Loucy (cell line): Measurements from ENCODE around the gene CSN2.

Experiments
- H2AFZ ChIP-seq: fragments of 200-600 bp; sonication (generic); 2 replicates; pipeline ENCODE4 v1.6.0; 2016; ENCODE audit warnings: antibody characterized with exemption, mild to moderate bottlenecking, low read length, moderate library complexity
- H3F3A ChIP-seq: fragments of 200-600 bp; 2 replicates; pipeline ENCODE4 v1.6.0; 2016; ENCODE audit warnings: antibody characterized with exemption, low read depth, mild to moderate bottlenecking
- H3K27me3 ChIP-seq: fragments of 200-600 bp; sonication (generic); 2 replicates; pipeline ENCODE4 v1.6.1; 2014; ENCODE audit warnings: low read length, mild to moderate bottlenecking; ENCODE audit not compliant: insufficient read depth, poor library complexity, severe bottlenecking
- H3K36me3 ChIP-seq: fragments of 200-600 bp; sonication (generic); 2 replicates; pipeline ENCODE4 v1.6.1; 2016; ENCODE audit warnings: low read length; ENCODE audit not compliant: insufficient read depth
- H3K4me1 ChIP-seq: fragments of 200-600 bp; sonication (generic); 2 replicates; pipeline ENCODE4 v1.5.1; 2014; ENCODE audit warnings: low read length, mild to moderate bottlenecking; ENCODE audit not compliant: insufficient read depth, poor library complexity, severe bottlenecking
- H3K4me2 ChIP-seq: fragments of 200-600 bp; sonication (generic); 2 replicates; pipeline ENCODE4 v1.6.0; 2014; ENCODE audit warnings: antibody characterized with exemption, low read length, low read depth, mild to moderate bottlenecking; ENCODE audit not compliant: poor library complexity, severe bottlenecking
- H3K4me3 ChIP-seq: fragments of 200-600 bp; sonication (generic); 2 replicates; pipeline ENCODE4 v1.5.1; 2014; ENCODE audit warnings: low read length, mild to moderate bottlenecking, mixed read lengths; ENCODE audit not compliant: poor library complexity, severe bottlenecking
- H3K79me2 ChIP-seq: fragments of 200-600 bp; sonication (generic); 2 replicates; pipeline ENCODE4 v1.6.1; 2014; ENCODE audit warnings: low read length; ENCODE audit not compliant: insufficient read depth
- H3K9ac ChIP-seq: fragments of 200-600 bp; sonication (generic); 2 replicates; pipeline ENCODE4 v1.6.0; 2014; ENCODE audit warnings: mild to moderate bottlenecking, low read depth, low read length, moderate library complexity; ENCODE audit not compliant: poor library complexity, severe bottlenecking
- H3K9me2 ChIP-seq: fragments of 200-600 bp; sonication (generic); replicated peaks from 2 replicates; pipeline ENCODE4 v1.6.1; 2016; ENCODE audit warnings: low read depth, low read length, mixed read lengths
- H3K9me3 ChIP-seq: fragments of 200-600 bp; sonication (generic); 2 replicates; pipeline ENCODE4 v1.6.1; 2014; ENCODE audit warnings: mild to moderate bottlenecking, antibody characterized with exemption, low read length, low read depth; ENCODE audit not compliant: insufficient read depth
- H4K20me1 ChIP-seq: fragments of 200-600 bp; sonication (generic); 2 replicates; pipeline ENCODE4 v1.6.0; 2014; ENCODE audit warnings: antibody characterized with exemption, low read length, mild to moderate bottlenecking; ENCODE audit not compliant: insufficient read depth, poor library complexity, severe bottlenecking
- CTCF ChIP-seq: fragments of 200-600 bp; sonication (generic); conservative IDR thresholded peaks from 2 replicates; pipeline ENCODE4 v1.5.1; 2014; ENCODE audit warnings: mild to moderate bottlenecking, antibody characterized with exemption, low read length
- EZH2phosphoT487 ChIP-seq: fragments of 200-600 bp; IDR thresholded peaks from 2 replicates; pipeline ENCODE4 v1.6.1; 2018; ENCODE audit warnings: antibody characterized with exemption, mild to moderate bottlenecking, moderate library complexity, borderline replicate concordance

The CSN2 gene

GRCh38 chr4:69907151-69907550 lies 58.4 kb downstream of the CSN2 start:
- Histone ChIP-seq H2AFZ (no peak overlapping the region), H3K79me2 (no peaks in the 10 kb centered on the region), H3K36me3 (no peaks in the 10 kb centered on the region), H3K4me3 (no peak overlapping the region), H4K20me1 (no peaks in the 10 kb centered on the region), H3K9me3 (no peaks in the 10 kb centered on the region), H3K27me3 (no peaks in the 10 kb centered on the region), H3K9me2 (no peaks in the 10 kb centered on the region), H3K4me1 (no peaks in the 10 kb centered on the region), H3K9ac (no peak overlapping the region), H3K4me2 (no peak overlapping the region), H3F3A (no peaks in the 10 kb centered on the region)
- no peak for TF ChIP-seq EZH2phosphoT487
- TF ChIP-seq CTCF, result no peak
